OCI-LY7 (cell line): ENCODE data around the gene PRKN. TPM values are rescaled to one million over a fixed set of nuclear protein-coding genes. Genes with fewer than 3 reads are reported as not detected.

Experiments used
- BruUV-seq: library from RNA; stranded (reverse); fragments of 400-500 nt; replicated peaks from 2 replicates; lab custom pipeline; 2021; lab: Mats Ljungman, UMichigan
- CTCF ChIA-PET: fragments of 300-600 bp; sonication (Branson Sonifier 250); formaldehyde crosslinking; loops from one replicate; lab custom pipeline; 2022; ENCODE audit warnings: antibody characterized with exemption; ENCODE audit not compliant: unreplicated experiment; lab: Charles Lee
- POLR2A ChIA-PET: fragments of 300-600 bp; sonication (Branson Sonifier 250); formaldehyde crosslinking; loops from one replicate; lab custom pipeline; 2022; ENCODE audit warnings: antibody characterized with exemption; lab: Charles Lee
- DNase-seq: peaks from one replicate; pipeline ENCODE4 v3.0.0-alpha.2; 2015; ENCODE audit warnings: low spot score
- H2AFZ ChIP-seq: fragments of 200-600 bp; sonication (generic), shearing (Covaris generic); 2 replicates; pipeline ENCODE4 v1.6.1; 2014; ENCODE audit warnings: mild to moderate bottlenecking, antibody characterized with exemption, low read length, moderate library complexity
- H3K27ac ChIP-seq: fragments of 200-600 bp; sonication (generic); 2 replicates; pipeline ENCODE4 v1.5.1; 2014; ENCODE audit warnings: mixed run types, low read depth, mild to moderate bottlenecking, moderate library complexity, low read length, inconsistent platforms; ENCODE audit not compliant: poor library complexity, severe bottlenecking
- H3K36me3 ChIP-seq: fragments of 200-600 bp; sonication (generic); 2 replicates; pipeline ENCODE4 v1.6.1; 2014; ENCODE audit warnings: mild to moderate bottlenecking, antibody characterized with exemption, low read length, moderate library complexity, mixed read lengths; ENCODE audit not compliant: insufficient read depth
- H3K4me1 ChIP-seq: fragments of 200-600 bp; sonication (generic); 2 replicates; pipeline ENCODE4 v1.5.1; 2014; ENCODE audit warnings: mild to moderate bottlenecking, low read length; ENCODE audit not compliant: insufficient read depth, poor library complexity, severe bottlenecking
- H3K4me2 ChIP-seq: fragments of 200-600 bp; sonication (generic); 2 replicates; pipeline ENCODE4 v1.6.1; 2014; ENCODE audit warnings: mild to moderate bottlenecking, low read length
- H3K4me3 ChIP-seq: fragments of 200-600 bp; sonication (generic); 2 replicates; pipeline ENCODE4 v1.5.1; 2014; ENCODE audit warnings: mild to moderate bottlenecking, low read depth, low read length; ENCODE audit not compliant: poor library complexity, severe bottlenecking
- H3K79me2 ChIP-seq: fragments of 200-600 bp; sonication (generic); 2 replicates; pipeline ENCODE4 v1.6.1; 2016; ENCODE audit warnings: low read depth, mild to moderate bottlenecking, low read length, moderate library complexity, mixed read lengths; ENCODE audit not compliant: insufficient read depth
- H3K9me2 ChIP-seq: fragments of 200-600 bp; sonication (generic); 2 replicates; pipeline ENCODE4 v1.6.1; 2016; ENCODE audit warnings: mild to moderate bottlenecking, low read length, mixed read lengths; ENCODE audit not compliant: insufficient read depth
- H3K9me3 ChIP-seq: fragments of 200-600 bp; sonication (generic); 2 replicates; pipeline ENCODE4 v1.6.1; 2014; ENCODE audit warnings: mild to moderate bottlenecking, mixed run types, low read length, mixed read lengths
- H4K20me1 ChIP-seq: fragments of 200-600 bp; sonication (generic); 2 replicates; pipeline ENCODE4 v1.6.1; 2014; ENCODE audit warnings: mild to moderate bottlenecking, antibody characterized with exemption, low read length, moderate library complexity, mixed read lengths; ENCODE audit not compliant: insufficient read depth
- EZH2phosphoT487 ChIP-seq: fragments of 200-600 bp; sonication (generic); IDR thresholded peaks from 2 replicates; pipeline ENCODE4 v1.6.1; 2018; ENCODE audit warnings: low read depth, borderline replicate concordance, mild to moderate bottlenecking, mixed run types, antibody characterized with exemption, low read length, moderate library complexity, mixed read lengths
- intact Hi-C: fragments of 100-400 bp; cut with micrococcal nuclease; formaldehyde crosslinking; loops from one replicate; pipeline ENCODE4 v1.10.0; 2022; ENCODE audit not compliant: unreplicated experiment
- total RNA-seq, 2 experiments: library from RNA; depleted of rRNA in 1 of 2; stranded (reverse); fragments of >200 nt in 1 of 2; shearing (Covaris generic) in 1 of 2; gene quantifications; 2 replicates each; pipeline ENCODE4 v1.2.3, GENCODE V29; 2014 to 2022
- TF ChIP-seq, protein P1 (sequence below): fragments of 200-600 bp; sonication (generic); conservative IDR thresholded peaks from 2 replicates; pipeline ENCODE4 v1.5.1; 2014; ENCODE audit warnings: mild to moderate bottlenecking, antibody characterized with exemption, low read length, moderate library complexity, mixed read lengths

The PRKN gene
- total RNA-seq, 2 experiments from 2014 or later = 1.3 to 2.0 TPM

DNA sequence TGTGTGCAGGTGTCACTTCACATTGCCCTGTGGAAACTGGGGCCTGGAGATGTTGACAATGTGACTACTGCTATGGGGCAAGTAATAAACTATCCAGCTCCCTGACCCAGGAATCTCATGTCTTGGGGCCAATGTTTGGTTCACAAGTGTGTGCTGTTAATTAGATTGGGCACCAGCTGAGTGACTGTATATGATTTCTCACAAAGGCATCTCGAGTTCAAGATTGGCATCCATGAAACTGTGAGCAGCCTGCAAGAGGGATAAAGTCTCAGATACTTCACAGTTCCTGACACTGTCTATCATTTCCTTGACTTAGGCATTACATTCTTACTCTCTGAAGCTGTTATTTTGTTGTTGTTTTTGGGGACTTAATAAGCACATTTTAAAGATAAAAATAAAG is 264.0 kb downstream of the PRKN start:
- Histone ChIP-seq H3K79me2 (no peaks in the 10 kb centered on the region), H3K36me3 (no peaks in the 10 kb centered on the region), H2AFZ (no peak overlapping the region), H4K20me1 (no peaks in the 10 kb centered on the region), H3K27ac (no peak overlapping the region), H3K4me3 (no peak overlapping the region), H3K9me3 (peaks cover 6% of the 10 kb centered on the region; the same call in 1 of the 2 replicates), H3K4me2 (no peak overlapping the region), H3K9me2 (no peaks in the 10 kb centered on the region), H3K4me1 (no peaks in the 10 kb centered on the region)
- BruUV-seq = no TSS peak
- CTCF ChIA-PET = no interaction called here
- DNase-seq = no peak
- POLR2A ChIA-PET = interaction anchor here (0.6 to 0.7 kb wide), 2 partner anchors 14 to 1748 kb away, joined by 3 to 4 read pairs; no protein-coding TSS in a partner anchor
- TF ChIP-seq EZH2phosphoT487 = no peak
- TF ChIP-seq, protein P1, sequence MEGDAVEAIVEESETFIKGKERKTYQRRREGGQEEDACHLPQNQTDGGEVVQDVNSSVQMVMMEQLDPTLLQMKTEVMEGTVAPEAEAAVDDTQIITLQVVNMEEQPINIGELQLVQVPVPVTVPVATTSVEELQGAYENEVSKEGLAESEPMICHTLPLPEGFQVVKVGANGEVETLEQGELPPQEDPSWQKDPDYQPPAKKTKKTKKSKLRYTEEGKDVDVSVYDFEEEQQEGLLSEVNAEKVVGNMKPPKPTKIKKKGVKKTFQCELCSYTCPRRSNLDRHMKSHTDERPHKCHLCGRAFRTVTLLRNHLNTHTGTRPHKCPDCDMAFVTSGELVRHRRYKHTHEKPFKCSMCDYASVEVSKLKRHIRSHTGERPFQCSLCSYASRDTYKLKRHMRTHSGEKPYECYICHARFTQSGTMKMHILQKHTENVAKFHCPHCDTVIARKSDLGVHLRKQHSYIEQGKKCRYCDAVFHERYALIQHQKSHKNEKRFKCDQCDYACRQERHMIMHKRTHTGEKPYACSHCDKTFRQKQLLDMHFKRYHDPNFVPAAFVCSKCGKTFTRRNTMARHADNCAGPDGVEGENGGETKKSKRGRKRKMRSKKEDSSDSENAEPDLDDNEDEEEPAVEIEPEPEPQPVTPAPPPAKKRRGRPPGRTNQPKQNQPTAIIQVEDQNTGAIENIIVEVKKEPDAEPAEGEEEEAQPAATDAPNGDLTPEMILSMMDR = no peak
- intact Hi-C loops = no loop called here

DNA sequence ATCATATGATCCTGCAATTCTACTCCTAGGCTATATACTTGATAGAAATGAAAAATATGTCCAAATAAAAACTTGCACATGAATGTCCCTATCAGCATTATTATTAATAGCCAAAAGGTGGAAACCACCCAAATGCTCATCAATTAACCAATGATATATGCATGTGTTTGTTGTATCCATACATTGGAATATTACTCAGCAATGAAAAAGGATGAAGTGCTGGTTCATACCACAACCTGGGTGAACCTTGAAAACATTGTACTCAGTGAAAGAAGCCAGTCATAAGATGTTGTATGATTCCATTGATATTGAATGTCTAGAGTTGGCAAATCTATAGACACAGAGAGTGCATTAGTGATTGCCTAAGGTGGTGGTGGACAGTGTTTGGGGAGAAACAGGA is 267.6 kb downstream of the PRKN start:
- Histone ChIP-seq H3K36me3 (no peaks in the 10 kb centered on the region), H3K9me3 (peaks cover 6% of the 10 kb centered on the region; the same call in 1 of the 2 replicates), H3K4me2 (no peak overlapping the region), H4K20me1 (no peaks in the 10 kb centered on the region), H2AFZ (no peak overlapping the region), H3K27ac (no peak overlapping the region), H3K4me3 (no peak overlapping the region), H3K79me2 (no peaks in the 10 kb centered on the region), H3K9me2 (no peaks in the 10 kb centered on the region), H3K4me1 (no peaks in the 10 kb centered on the region)
- DNase-seq = no peak
- CTCF ChIA-PET = no interaction called here
- POLR2A ChIA-PET = no interaction called here
- BruUV-seq = no TSS peak
- intact Hi-C loops = no loop called here
- TF ChIP-seq, protein P1 = no peak
- TF ChIP-seq EZH2phosphoT487 = no peak

DNA sequence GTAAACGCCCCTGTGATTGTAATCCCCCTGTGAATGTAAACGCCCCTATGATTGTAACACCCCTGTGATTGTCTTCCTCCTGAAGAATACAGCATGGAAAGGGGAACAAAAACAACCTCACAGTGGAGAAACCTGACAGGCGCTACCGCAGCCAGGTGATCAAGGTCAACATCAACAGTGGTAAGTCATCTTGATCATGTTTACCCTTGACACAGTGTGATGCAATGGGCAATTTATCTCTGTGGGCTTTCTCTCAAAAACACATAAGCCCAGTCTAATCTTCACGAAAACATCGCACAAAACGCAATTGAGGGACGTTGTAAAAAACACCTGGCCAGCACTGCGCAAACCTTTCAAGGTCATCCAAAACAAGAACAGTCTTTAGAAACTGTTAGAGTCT is 277.2 kb downstream of the PRKN start:
- Histone ChIP-seq H3K36me3 (no peaks in the 10 kb centered on the region), H3K27ac (no peak overlapping the region), H3K9me2 (no peaks in the 10 kb centered on the region), H4K20me1 (no peaks in the 10 kb centered on the region), H2AFZ (no peak overlapping the region), H3K79me2 (no peaks in the 10 kb centered on the region), H3K4me2 (no peak overlapping the region), H3K4me3 (no peak overlapping the region), H3K4me1 (no peaks in the 10 kb centered on the region), H3K9me3 (no peaks in the 10 kb centered on the region)
- DNase-seq = no peak
- ChIA-PET CTCF (no interaction called here), POLR2A (no interaction called here)
- TF ChIP-seq, protein P1 = no peak
- TF ChIP-seq EZH2phosphoT487 = no peak
- no TSS peak for BruUV-seq
- intact Hi-C loops = no loop called here
